Stimulated activated CD4-positive, alpha-beta T cell treated with anti-CD3 and anti-CD28 coated beads, Interleukin-1b, Interleukin-23, amount 100 ng/mL, for 1 hour (primary cell): ENCODE data around the gene NELL2.

ENCODE experiments used
- DNase-seq, 2 donors: peaks; one replicate each; pipeline ENCODE4 v3.0.0-alpha.2; 2020; ENCODE audit warnings: low read depth in 2 of 2

The NELL2 gene

DNA sequence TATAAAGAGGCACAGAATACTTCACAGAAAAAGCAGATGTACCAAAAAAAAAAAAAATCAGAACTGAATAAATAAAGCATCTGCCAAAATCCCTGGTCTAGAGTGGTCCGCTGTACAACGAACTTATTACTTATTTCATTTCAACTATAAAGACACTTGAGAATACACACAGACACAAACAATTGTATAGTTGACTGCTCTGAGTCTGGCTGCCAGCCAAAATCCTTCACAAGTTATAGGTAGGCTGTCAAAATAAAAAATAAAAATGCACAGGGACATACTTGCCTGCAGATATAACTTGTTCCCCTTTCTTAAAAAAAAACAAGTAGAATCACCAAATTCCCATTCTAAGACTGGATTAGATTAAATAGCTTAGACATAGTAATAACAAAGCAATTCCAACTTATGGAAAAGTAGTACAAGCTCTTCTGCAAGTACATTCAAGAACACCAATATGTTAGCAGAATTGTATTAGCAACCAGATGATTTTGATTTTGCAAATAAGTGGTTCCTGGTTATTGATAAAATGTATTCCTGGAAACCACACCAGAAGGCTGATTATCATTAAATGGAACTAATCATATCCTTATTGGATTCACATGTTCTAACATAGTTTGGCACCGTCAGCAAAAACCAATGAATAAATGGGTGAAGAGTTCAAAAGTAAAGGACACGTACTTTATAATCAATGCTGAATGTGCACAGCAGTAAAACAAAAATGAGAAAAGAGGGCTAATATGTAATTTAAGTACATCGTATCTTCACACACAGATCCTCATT, 248.5 kb downstream of the NELL2 start:
- no peak for DNase-seq

DNA sequence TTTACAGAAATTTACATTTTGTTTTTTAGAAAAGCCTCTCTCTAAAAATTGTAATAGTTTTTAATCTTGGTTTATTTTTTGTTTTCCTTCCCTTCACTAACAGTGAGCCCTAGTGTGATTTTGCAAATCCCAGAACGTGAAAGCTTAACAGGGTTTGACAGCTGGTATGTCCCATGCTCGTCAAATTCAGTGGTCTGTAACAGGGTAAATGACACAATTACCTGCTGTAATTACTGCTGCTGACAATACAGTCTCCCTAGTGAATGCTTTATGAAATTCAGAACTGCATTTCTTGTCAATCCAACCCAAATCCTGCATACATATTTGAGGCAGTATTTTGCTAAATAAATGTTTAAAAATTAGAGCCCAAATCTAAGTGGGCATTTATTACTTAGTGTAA, 249.2 kb downstream of the NELL2 start:
- no peak for DNase-seq

DNA sequence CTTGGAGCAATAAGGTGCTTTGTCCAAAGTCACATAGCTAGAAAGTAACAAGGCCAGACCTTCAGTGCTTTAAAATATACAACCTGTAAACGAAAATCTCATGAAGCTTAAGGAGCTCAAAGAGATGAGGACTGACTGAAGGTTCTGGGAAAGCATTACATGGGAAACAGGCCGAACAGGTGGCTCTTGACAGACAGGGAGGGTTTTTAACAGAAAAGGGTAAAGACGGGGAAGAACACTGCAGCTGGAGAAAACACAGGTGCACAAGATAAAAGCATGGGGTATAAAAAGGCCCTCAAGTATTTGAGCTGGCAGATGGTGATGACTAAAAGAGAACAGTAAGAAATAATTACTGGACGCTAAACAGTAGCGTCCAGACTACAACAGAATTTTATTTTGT, 257.2 kb downstream of the NELL2 start:
- no peak for DNase-seq

DNA sequence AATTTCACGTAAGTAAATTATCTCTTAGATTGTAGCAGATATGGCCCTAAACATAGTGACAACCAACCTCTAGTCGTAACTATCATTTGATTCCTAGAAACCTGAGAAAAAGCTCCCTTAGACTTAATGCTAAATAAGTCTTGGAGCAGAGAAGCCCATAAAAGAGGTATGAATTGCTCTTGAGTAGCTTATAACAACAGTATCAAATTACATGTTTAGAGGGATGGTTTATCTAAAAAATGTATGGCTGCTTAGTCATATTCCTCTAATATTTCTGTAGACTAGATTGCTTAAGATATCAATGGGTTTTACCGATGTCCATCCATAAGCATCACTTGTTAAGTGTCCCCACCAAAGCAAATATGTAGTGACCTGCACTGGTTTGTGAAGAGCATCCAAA, 259.7 kb downstream of the NELL2 start:
- no peak for DNase-seq

DNA sequence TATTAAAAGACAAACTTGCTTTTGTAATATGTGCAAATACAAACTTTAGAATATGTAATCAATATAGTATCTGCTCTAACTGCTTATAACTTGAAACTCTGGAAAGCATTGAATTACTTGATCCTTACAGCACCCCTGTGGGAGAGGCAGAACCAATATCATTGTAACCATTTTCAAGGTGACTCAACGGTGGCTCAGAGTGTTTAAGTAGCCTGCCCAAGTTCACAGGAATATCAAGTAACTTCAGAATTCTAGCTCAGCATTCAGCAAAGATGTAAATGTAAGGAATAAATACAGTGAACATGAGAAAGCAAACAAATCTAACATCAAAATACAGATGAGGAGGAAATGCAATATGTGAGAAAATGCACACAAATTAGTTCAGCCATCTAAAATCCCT, 264.6 kb downstream of the NELL2 start:
- DNase-seq, result no peak

DNA sequence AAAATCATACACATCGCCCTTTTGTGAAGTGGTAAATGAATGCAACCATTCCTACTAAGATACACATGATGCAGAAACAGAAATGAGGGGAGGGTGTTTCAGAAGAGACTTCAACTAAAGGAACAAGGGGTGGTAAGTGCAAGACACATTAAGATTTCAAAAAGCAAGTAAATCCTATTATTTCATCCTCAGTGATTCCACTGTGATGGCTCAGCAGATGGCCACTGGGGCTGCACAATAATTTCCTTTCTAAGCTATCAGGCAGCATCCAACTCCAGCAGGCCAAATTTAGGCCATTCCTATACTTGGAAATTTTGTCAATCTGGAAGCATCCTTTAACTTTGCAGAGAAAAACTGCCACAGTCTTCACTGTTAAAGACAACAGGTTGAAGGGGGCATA, 272.4 kb downstream of the NELL2 start:
- DNase-seq, result no peak

DNA sequence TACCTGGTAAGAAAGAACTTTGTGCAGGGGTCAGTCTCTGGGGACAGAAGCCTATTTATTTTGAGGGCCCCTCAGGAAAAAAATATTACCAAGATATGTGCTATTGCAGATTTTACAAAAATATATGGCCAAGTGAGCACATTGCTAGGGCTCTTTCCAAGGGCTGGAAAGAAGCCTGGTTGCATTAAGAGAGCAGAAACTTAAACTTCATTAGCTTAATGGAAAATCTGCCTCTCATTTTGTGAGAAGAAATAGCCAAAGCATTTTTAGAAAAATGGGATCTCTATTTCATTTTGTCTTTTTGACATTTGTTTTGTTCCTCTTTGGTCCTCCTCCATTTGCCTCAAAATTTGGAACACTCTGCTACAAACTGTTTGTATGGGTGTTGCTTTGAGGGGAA, 283.5 kb downstream of the NELL2 start:
- DNase-seq, result no peak

DNA sequence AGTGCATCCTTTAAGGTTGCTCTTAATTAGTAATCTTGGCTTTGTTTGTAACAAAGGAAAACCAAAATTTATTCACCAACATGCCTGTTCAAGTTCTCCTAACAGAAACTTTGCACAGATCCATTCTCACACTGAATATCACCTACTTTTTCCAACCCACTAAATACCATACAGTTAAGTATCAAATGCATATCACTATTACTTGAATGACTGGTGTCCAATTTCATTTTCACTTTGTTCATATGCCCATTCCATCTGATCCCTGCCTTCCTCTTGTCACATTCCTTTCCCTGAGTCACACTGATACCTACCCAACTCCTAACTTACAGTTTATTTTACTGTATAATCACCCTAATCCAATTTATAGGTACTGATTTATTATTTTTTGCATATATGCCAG, 286.4 kb downstream of the NELL2 start:
- DNase-seq, result no peak

DNA sequence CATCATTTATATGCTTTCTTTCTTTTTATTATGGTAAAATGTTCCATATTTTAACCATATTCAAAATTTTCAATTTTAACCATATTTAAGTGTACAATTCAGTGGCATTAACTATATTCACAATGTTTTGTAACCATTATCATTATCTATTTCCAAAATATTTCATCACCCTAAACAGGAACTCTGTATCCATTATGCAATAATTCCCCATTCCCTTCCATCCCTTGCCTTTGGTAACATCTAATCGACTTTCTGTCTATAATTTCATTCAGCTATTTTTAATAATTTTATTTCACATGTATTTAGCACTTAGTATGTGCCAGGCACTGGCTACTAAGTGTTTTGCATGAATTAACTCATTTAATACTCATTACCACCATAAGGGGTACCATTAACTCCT, 287.5 kb downstream of the NELL2 start:
- DNase-seq, result no peak

DNA sequence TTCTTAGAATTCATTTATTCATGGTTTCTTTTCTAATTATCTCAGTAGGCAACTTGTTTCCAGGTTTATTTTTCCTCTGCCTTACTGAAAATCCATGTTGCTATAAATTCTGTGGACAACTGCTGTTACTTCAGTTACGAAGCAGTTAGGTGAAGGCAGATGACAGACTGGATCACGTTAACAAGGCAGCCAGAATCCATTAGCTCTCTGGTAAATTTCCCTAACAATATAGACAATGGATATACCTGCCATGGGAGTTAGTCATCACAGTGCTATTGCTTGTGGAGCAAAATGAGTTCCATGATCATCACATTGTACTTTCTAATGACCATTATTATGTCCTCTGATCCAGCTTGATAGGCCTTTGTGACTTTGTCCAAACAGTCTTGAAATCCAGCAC, 291.5 kb downstream of the NELL2 start:
- DNase-seq, result no peak

DNA sequence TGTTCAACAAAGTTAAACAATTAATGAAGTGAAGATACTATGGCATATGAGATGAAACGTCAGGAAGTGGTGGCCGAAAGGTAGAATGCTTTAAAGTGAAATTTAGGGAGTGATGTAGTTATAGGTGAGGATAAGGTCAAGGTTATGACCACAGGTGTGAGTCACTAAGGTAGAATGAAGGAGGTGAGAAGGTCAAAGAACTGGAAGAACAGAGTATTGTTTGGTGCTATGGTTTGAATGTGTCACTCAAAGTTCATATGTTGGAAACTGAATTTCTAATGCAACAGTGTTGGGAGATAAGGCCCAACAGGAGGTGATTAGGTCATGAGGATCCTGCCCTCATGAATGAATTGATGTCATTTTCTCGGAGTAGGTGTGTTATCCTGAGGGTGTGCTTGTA, 293.6 kb downstream of the NELL2 start:
- no peak for DNase-seq

DNA sequence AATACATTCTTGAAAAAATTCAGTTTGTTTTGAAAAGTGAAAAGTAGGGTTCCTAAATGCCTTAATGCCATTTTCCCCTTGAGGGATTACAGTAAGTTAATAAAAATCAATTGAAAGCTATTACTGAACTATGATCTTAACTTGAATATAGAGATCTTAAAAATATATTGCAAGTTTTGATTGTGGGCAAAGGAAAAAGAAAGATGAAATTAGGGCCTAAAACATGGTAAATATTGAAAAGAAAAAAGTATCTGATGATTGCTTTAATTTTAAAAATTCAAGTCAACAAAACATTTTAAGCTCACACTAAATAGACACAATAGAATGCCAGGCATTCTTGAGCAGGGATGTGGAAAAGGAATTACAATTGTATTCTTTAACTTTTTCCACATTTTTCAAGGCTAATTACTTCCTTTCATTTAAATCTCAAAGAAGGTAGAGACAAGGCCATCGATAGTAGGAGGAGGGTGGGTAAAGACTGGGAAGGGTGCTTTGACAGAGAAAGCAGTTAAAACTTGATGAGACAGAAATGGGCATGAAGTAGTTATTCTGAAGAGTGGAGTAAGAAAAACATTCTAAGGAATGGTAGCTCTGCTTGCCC, 294.4 kb downstream of the NELL2 start:
- DNase-seq, result no peak

DNA sequence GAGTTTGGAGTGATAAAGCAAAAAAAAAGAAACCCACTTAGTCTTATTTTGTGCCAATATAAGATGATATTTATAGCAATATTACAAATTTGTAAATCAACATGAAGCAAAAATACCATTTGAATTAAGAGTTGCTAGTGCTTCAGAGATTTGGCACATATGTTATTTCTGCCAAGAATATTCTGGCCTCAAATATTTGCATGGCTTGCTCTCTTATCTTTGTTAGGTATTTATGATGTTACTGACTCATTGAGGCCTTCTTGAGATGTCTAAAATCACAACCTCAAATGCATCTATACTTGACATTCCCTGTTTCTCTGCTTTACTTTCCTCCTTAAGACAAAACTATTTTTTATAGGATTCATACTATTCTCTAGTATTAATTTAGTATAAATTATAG, 301.5 kb downstream of the NELL2 start:
- DNase-seq, result no peak

DNA sequence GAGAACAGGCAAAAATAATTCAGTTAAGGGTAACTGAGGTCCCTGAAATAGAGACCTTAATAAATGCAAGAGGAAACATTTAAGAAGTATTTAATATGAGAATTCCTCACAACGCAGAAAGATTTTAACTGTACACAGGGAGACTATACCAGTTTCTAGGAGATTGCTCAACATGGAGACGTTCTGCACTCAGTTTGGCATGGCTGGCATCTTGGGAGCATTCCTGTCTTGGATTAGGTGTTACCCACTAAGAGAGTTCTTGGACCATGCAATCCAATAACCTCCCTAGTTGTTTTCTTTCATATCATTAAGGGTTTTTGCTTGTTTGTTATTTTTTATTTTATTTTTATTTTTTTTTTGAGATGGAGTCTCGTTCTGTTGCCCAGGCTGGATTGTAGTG, 302.4 kb downstream of the NELL2 start:
- DNase-seq, result no peak

DNA sequence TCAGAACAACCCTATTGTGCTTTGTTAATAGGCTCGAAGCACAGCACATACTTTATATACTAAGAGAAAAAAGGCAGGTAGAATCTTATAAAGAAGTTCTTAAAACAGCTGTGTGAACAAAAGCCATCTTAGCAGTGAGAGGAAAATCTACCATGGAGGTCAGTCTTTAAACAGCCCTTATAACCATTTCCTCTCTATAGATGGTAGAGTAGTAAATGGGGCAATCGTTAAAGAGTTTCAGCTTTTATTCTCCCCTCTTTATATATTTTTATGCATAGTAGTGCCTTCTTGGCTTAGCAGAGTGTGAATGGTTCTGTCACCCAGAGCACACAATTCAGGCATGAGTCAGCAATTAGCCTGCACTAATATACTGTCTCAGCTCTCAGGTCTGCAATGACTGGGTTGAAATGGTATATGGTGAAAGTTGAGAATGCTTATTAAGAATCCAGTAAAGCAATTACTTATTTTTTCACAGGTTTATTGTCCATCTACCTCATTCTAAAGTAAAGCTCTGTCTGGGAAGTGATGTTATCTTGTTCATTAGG, 305.0 kb downstream of the NELL2 start:
- no peak for DNase-seq

DNA sequence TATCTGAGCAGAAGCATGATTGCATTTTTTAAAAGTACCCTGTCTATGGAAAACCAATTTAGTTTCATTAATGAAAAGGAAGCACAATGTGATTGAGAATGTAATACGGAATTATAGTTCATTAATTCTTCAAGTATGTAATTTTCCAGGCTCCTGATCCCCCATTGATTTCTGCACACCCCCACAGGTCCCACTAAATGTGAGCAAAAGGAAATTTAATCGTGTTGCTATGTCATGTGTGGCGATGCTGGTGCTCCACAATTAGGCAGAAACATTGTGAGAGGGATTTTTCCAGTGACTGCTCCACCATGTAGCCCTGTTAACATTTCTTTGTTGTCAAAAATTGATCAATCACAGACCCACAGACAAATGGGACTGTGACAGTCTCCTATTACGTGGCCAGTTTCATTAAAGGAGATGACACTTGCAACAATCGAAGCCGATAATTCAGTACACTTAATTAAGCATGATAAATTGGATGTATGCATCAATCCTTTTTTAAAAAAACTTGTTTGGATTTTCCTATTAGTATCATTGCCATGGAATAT, 306.0 kb downstream of the NELL2 start:
- DNase-seq, result no peak

DNA sequence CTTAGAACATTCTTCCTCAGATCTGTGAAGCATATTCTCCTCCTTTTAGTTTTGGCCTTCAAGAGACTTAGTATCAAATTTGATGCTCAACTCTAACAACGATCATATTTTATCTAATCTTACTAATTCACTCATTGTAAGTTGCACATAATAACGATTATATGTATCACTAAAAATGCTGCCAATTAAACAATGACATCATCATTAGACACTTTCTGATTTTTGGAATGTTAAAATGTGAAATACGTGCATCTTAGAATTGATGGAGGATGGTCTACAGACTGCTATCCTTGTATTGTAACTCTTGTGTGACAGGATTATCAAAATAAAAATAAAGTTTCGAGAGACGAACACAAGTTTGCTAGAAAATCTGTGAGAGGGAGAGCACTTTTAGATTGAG, 311.0 kb downstream of the NELL2 start:
- DNase-seq, result no peak

DNA sequence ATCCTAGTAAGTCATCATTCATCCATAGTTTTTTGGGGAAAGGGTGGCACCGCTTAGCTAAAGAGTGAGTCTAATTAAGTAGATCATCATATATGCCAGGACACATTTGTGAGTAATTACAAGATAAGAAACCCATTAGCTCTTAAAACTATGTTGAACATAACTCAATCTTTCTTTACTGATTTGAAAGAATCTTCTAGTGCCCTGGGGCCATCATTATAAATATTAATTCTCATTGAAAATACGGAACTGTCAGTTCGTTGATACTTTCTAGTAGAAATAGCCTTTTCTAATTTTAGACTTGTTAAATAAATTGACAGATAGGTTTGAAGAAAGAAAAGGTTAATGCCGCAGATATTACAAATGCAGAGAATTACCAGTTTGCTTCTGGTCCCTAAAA, 312.6 kb downstream of the NELL2 start:
- DNase-seq, result no peak

DNA sequence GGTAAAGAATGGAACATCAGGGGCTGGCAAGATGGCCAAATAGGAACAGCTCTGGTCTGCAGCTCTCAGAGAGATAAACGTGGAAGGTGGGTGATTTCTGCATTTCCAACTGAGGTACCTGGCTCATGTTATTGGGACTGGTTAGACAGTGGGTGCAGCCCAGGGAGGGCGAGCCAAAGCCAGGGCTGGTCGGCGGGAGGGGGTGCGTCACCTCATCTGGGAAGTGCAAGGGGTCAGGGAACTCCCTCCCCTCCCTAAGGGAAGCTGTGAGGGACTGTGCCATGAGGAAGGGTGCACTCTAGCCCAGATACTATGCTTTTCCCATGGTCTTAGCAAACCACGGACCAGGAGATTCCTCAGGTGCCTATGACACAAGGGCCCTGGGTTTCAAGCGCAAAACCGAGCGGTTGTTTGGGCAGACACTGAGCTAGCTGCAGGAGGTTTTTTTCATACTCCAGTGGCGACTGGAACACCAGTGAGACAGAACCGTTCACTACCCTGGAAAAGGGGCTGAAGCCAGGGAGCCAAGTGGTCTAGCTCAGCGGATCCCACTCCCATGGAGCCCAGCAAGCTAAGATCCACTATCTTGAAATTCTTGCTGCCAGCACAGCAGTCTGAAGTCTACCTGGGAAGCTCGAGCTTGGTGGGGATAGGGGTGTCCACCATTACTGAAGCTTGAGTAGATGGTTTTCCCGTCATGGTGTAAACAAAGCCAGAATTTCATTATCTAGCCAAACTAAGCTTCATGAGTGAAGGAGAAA, 317.6 kb downstream of the NELL2 start:
- DNase-seq, result no peak

DNA sequence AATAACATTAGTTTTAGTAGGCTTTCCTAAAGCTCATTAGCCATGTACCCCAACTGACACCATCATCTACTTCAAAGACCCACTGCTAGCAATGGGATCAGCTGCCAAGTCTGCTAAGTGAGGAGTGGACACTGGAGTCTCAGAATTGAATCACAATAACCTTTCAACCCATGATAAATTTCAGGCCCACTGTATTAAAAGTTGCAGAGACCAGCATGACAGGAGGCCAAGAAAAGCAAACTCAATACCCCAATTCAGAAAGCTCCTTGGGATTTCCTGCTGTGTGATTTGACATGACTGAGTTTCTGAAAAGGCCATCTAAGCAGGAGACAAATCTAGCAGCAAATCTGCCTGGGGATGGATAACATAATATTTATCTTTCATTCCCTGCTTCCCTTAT, 320.7 kb downstream of the NELL2 start:
- DNase-seq, result no peak

DNA sequence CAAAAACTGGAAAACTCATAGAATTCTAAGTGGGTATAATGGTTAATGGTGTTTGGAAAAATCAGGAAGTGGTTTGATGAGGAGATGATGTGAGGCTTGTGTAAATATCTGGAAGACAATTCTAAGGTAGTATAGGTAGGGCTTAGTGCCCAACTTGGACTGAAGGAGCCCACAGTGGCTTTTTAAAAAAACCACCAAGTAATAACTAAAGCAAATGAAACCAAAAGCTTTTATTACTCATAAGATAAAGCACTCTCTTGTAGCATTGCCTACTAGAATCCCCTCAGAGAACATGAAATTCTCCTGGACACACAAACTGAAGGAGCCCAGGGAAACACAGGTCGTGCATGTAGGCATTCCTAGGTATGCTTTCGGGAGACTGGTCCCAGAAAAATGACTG, 324.5 kb downstream of the NELL2 start:
- DNase-seq, result no peak

DNA sequence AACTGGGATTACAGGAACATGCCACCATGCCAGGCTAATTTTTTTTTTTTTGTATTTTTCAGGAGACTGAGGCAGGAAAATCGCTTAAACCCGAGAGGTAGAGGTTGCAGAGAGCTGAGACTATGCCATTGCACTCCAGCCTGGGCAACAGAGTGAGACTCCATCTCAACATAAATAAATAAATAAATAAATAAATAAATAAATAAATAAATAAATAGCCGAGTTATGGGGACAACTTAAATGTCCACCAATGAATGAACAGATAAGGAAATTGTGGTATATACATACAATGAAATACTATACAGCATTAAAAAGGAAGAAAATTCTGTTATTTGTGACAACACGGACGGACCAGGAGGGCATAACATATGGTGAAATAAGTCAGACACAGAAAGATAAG, 325.7 kb downstream of the NELL2 start:
- DNase-seq, result no peak

DNA sequence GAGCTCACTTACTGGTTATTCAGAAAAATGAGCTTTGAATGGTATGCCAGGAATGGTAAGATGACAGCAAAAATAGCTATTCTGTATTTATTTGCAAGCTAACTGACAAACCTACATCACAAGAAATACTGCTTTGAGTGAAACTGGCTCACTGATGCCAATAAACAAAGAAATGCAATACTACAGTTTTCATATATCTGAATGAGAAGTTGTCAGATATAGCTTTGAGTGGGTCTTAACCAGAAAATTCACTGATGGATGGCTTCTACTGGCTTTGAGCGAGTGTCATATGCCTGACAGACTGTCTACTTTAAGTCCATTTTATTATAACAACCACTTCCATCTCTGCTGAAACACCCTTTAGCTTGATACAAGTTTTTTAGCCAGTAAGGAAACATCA, 330.1 kb downstream of the NELL2 start:
- no peak for DNase-seq
